ENCODE data around the gene METTL18. TPM values are rescaled to one million over a fixed set of nuclear protein-coding genes. Genes with fewer than 3 reads are reported as not detected.

Gene METTL18
- total and polyA plus RNA-seq, 2 donors (not counting 1 experiment from before 2014, with no cell fraction given), result 3.1 to 18.9 TPM

DNA sequence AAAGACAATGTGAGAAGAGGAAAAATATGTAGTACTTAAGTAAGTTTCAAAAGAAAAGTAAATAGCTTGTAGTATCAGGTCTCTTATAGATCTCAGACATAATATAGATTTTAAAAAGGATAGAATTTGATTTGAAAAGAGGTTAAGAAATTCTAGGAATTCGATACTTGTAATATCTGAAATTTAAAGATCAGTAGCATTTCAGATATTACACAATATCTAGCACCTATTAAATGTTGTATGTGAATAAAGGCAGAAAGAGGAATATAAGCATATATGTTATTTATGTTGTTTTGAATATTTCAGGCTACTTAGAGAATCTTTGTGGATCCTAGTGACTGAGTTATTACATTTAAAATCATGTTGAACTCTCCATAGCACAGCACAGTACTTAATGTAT, 35.0 kb upstream of the METTL18 start:
- no peak overlapping the region for H2AFZ ChIP-seq (ENCODE audit: insufficient read depth, low read depth, low read length, poor library complexity, severe bottlenecking)
- H3K4me1 Mint-ChIP-seq, result peaks cover under 1% of the 10 kb centered on the region
- H3K4me3 Mint-ChIP-seq, result no peak overlapping the region
- peaks cover 5 to 25% of the 10 kb centered on the region in 2 experiments for H3K36me3 ChIP-seq (replicated peaks in 1 of 2; ENCODE audit: control extremely low read depth in 1 of 2, control insufficient read depth in 1 of 2, extremely low read depth in 1 of 2, insufficient read depth in 2 of 2, low read length in 1 of 2)
- H3K9me3 ChIP-seq (ENCODE audit: control extremely low read depth in 1 of 3, control insufficient read depth in 2 of 3, insufficient read depth in 1 of 3, low read length in 2 of 3), result no peaks in the 10 kb centered on the region
- ATAC-seq (ENCODE audit: low read depth), result no peak
- no peak overlapping the region for H3K27ac Mint-ChIP-seq
- H3K27me3 ChIP-seq (replicated peaks in 1 of 4; ENCODE audit: control extremely low read depth in 1 of 4, control insufficient read depth in 3 of 4, insufficient read depth in 4 of 4, low read length in 3 of 4), result no peaks in the 10 kb centered on the region
- H3K27ac ChIP-seq (ENCODE audit: low read length in 2 of 2), result no peak overlapping the region
- no CpG with 5 or more reads among the region's 1 CpG for WGBS (ENCODE audit: insufficient coverage)
- H3K4me2 ChIP-seq (replicated peaks; ENCODE audit: low read depth, low read length, poor library complexity, severe bottlenecking), result no peak overlapping the region
- H3K9me3 Mint-ChIP-seq (ENCODE audit: insufficient read depth), result no peaks in the 10 kb centered on the region
- H3K79me2 ChIP-seq (ENCODE audit: control insufficient read depth, insufficient read depth, low read length), result no peaks in the 10 kb centered on the region
- POLR2A ChIA-PET, result no interaction called here
- no peak for DNase-seq
- CTCF ChIA-PET, result no interaction called here
- H3K4me1 ChIP-seq (ENCODE audit: control insufficient read depth in 2 of 2, insufficient read depth in 2 of 2, low read length in 2 of 2), result no peaks in the 10 kb centered on the region
- H3K4me3 ChIP-seq (ENCODE audit: control extremely low read depth in 1 of 5, extremely low read depth in 1 of 5, insufficient read depth in 1 of 5, low read depth in 2 of 5, low read length in 4 of 5), result no peak overlapping the region
- H3K27me3 Mint-ChIP-seq, result no peaks in the 10 kb centered on the region
- H3K9ac ChIP-seq (ENCODE audit: low read length), result no peak overlapping the region
- intact Hi-C loops (cut with micrococcal nuclease), result no loop called here
- no peak for TF ChIP-seq EZH2 (IDR thresholded peaks at IDR 0.05; ENCODE audit: borderline replicate concordance, insufficient read depth, low read depth, low read length, poor library complexity, severe bottlenecking)
- TF ChIP-seq, protein P1, sequence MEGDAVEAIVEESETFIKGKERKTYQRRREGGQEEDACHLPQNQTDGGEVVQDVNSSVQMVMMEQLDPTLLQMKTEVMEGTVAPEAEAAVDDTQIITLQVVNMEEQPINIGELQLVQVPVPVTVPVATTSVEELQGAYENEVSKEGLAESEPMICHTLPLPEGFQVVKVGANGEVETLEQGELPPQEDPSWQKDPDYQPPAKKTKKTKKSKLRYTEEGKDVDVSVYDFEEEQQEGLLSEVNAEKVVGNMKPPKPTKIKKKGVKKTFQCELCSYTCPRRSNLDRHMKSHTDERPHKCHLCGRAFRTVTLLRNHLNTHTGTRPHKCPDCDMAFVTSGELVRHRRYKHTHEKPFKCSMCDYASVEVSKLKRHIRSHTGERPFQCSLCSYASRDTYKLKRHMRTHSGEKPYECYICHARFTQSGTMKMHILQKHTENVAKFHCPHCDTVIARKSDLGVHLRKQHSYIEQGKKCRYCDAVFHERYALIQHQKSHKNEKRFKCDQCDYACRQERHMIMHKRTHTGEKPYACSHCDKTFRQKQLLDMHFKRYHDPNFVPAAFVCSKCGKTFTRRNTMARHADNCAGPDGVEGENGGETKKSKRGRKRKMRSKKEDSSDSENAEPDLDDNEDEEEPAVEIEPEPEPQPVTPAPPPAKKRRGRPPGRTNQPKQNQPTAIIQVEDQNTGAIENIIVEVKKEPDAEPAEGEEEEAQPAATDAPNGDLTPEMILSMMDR (IDR thresholded peaks at IDR 0.05), result no peak
- H4K20me1 ChIP-seq (ENCODE audit: control insufficient read depth, insufficient read depth, low read length, poor library complexity, severe bottlenecking), result no peaks in the 10 kb centered on the region

DNA sequence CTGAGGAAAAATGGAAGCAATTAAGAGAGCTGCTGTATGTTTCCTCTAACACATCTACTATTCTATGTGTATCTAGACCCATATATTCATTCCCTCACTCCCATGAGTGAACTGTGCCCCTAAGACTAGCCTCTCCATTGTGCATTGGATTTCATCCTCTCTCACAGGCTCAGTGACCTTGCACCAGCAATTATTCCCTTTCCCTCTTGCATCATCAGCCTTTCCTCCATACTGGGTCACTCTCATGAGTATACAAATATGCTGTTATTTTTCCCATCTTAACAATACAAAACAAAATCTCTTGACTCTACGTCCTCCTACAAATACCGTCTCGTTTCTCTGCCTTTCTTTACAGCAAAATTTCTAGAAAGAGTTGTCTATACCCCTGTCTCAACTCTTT, 29.4 kb upstream of the METTL18 start:
- Mint-ChIP-seq H3K9me3 (ENCODE audit: insufficient read depth) (no peaks in the 10 kb centered on the region), H3K4me1 (no peaks in the 10 kb centered on the region), H3K4me3 (no peak overlapping the region), H3K27ac (no peak overlapping the region), H3K27me3 (no peaks in the 10 kb centered on the region)
- WGBS (ENCODE audit: insufficient coverage), result 100% methylated on average over 3 of the region's 3 CpGs
- H3K4me3 ChIP-seq (ENCODE audit: control extremely low read depth in 1 of 5, extremely low read depth in 1 of 5, insufficient read depth in 1 of 5, low read depth in 2 of 5, low read length in 4 of 5), result no peak overlapping the region
- TF ChIP-seq, protein P1 (IDR thresholded peaks at IDR 0.05), result no peak
- no peak for TF ChIP-seq EZH2 (IDR thresholded peaks at IDR 0.05; ENCODE audit: borderline replicate concordance, insufficient read depth, low read depth, low read length, poor library complexity, severe bottlenecking)
- H2AFZ ChIP-seq (ENCODE audit: insufficient read depth, low read depth, low read length, poor library complexity, severe bottlenecking), result no peak overlapping the region
- H3K36me3 ChIP-seq (replicated peaks in 1 of 2; ENCODE audit: control extremely low read depth in 1 of 2, control insufficient read depth in 1 of 2, extremely low read depth in 1 of 2, insufficient read depth in 2 of 2, low read length in 1 of 2), result peaks cover 5% of the 10 kb centered on the region in 2 experiments
- H3K4me2 ChIP-seq (replicated peaks; ENCODE audit: low read depth, low read length, poor library complexity, severe bottlenecking), result no peak overlapping the region
- ATAC-seq (ENCODE audit: low read depth) (no peak), DNase-seq (no peak)
- intact Hi-C loops (cut with micrococcal nuclease), result no loop called here
- H4K20me1 ChIP-seq (ENCODE audit: control insufficient read depth, insufficient read depth, low read length, poor library complexity, severe bottlenecking), result no peaks in the 10 kb centered on the region
- no peaks in the 10 kb centered on the region for H3K9me3 ChIP-seq (ENCODE audit: control extremely low read depth in 1 of 3, control insufficient read depth in 2 of 3, insufficient read depth in 1 of 3, low read length in 2 of 3)
- POLR2A ChIA-PET, result no interaction called here
- no peak overlapping the region for H3K27ac ChIP-seq (ENCODE audit: low read length in 2 of 2)
- H3K27me3 ChIP-seq (replicated peaks in 1 of 4; ENCODE audit: control extremely low read depth in 1 of 4, control insufficient read depth in 3 of 4, insufficient read depth in 4 of 4, low read length in 3 of 4), result no peaks in the 10 kb centered on the region
- H3K9ac ChIP-seq (ENCODE audit: low read length), result no peak overlapping the region
- no peaks in the 10 kb centered on the region for H3K79me2 ChIP-seq (ENCODE audit: control insufficient read depth, insufficient read depth, low read length)
- CTCF ChIA-PET, result no interaction called here
- no peaks in the 10 kb centered on the region for H3K4me1 ChIP-seq (ENCODE audit: control insufficient read depth in 2 of 2, insufficient read depth in 2 of 2, low read length in 2 of 2)
